Activated CD8-positive, alpha-beta memory T cell treated with anti-CD3 and anti-CD28 coated beads, Interleukin-2, amount 10 ng/mL, durations not matched to agents 7 days and 5 days (primary cell): Measurements from ENCODE around the gene IL17REL. TPM values are rescaled to one million over a fixed set of nuclear protein-coding genes. Genes with fewer than 3 reads are reported as not detected.
A peak's percentile ranks its signal among the peaks of the same experiment; 100 is the strongest.

ENCODE experiments used
- ATAC-seq: fragments of 150-1000 bp; cut with Tn5 transposase; one replicate; pipeline ENCODE4 v1.10.0; 2021; ENCODE audit warnings: moderate library complexity
- CTCF ChIA-PET: fragments of 350-600 bp; sonication (Branson Sonifier 250); formaldehyde crosslinking; loops from one replicate; lab custom pipeline; 2021; ENCODE audit warnings: antibody characterized with exemption; lab: Charles Lee
- DNase-seq: peaks from one replicate; pipeline ENCODE4 v3.0.0-alpha.2; 2020
- H3K27ac Mint-ChIP-seq: one replicate; pipeline ENCODE4 v1.8.0; 2021; ENCODE audit warnings: mild to moderate bottlenecking, mixed read lengths
- H3K27me3 Mint-ChIP-seq: one replicate; pipeline ENCODE4 v1.8.0; 2021; ENCODE audit warnings: mixed read lengths
- H3K36me3 Mint-ChIP-seq: one replicate; pipeline ENCODE4 v1.8.0; 2021; ENCODE audit warnings: mild to moderate bottlenecking, mixed read lengths
- H3K4me1 Mint-ChIP-seq: one replicate; pipeline ENCODE4 v1.8.0; 2021; ENCODE audit warnings: mixed read lengths
- H3K4me3 Mint-ChIP-seq: one replicate; pipeline ENCODE4 v1.8.0; 2021; ENCODE audit warnings: mild to moderate bottlenecking, moderate library complexity, mixed read lengths
- H3K9me3 Mint-ChIP-seq: one replicate; pipeline ENCODE4 v1.8.0; 2022; ENCODE audit warnings: low read depth, mixed read lengths
- total RNA-seq, 2 experiments: library from RNA; stranded (reverse); gene quantifications; one replicate each; pipeline ENCODE4 v1.2.3, GENCODE V29; 2021

Gene IL17REL
- total RNA-seq, 2 experiments from 2014 or later: 0.05 TPM; not detected in 1

DNA sequence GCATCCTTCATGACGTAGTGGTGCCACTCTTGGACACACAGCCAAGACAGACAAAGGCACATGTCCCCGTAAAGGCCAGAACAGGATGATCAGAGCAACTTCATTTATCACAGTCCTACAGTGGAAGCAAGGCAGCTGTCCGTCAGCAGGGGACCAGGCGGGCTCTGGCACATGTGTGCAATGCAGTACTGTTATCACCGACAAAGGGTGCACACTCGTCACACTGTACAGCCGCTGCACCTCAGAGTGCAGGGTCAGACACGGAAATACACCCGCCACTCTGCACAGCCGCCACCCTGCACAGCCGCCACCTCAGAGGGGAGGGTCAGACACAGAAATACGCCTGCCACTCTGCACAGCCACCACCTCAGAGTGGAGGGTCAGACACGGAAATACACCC is 13.4 kb upstream of the IL17REL start:
- no peak for DNase-seq
- H3K4me1 Mint-ChIP-seq: peaks cover 5% of the 10 kb centered on the region
- no peak overlapping the region for H3K27ac Mint-ChIP-seq
- no peaks in the 10 kb centered on the region for H3K36me3 Mint-ChIP-seq
- H3K27me3 Mint-ChIP-seq: peaks cover 14% of the 10 kb centered on the region
- ATAC-seq: no peak
- CTCF ChIA-PET: interaction anchor here (2.3 kb wide), 1 partner anchor 96 kb away, joined by 15 read pairs; no protein-coding TSS in a partner anchor
- H3K9me3 Mint-ChIP-seq: no peaks in the 10 kb centered on the region
- no peak overlapping the region for H3K4me3 Mint-ChIP-seq

DNA sequence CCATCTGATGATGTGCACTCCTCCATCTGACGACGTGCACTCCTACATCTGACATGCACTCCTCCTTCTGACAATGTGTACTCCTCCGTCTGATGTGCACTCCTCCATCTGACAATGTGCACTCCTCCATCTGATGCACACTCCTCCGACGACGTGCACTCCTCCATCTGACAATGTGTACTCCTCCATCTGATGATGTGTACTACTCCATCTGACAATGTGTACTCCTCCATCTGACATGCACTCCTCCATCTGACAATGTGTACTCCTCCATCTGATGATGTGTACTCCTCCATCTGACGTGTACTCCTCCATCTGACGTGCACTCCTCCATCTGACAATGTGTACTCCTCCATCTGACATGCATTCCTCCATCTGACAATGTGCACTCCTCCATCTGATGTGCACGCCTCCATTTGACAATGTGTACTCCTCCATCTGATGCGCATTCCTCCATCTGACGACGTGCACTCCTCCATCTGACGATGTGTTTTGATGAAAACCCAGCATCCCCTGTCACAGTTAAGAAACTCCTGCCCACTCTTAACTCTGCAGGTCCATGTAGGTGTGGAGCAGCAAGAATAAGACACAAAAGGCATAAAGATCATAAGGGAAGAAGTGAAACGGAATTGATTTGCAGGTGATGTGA is 9.7 kb upstream of the IL17REL start:
- Mint-ChIP-seq H3K27me3 (peaks cover 15% of the 10 kb centered on the region), H3K4me3 (no peak overlapping the region), H3K36me3 (peaks cover 2% of the 10 kb centered on the region), H3K4me1 (peaks cover 20% of the 10 kb centered on the region), H3K27ac (no peak overlapping the region), H3K9me3 (peaks cover 2% of the 10 kb centered on the region)
- CTCF ChIA-PET: no interaction called here
- no peak for DNase-seq
- ATAC-seq: no peak

DNA sequence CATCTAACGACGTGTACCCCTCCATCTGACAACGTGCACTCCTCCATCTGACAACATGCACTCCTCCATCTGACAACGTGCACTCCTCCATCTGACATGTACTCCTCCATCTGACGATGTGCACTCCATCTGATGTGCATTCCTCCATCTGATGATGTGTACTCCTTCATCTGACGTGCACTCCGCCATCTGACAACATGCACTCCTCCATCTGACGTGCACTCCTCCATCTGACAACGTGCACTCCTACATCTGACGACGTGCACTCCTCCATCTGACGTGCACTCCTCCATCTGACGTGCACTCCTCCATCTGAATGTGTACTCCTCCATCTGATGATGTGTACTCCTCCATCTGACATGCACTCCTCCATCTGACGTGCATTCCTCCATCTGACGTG is 8.0 kb upstream of the IL17REL start:
- no peak overlapping the region for H3K4me3 Mint-ChIP-seq
- H3K27ac Mint-ChIP-seq: no peak overlapping the region
- H3K27me3 Mint-ChIP-seq: peaks cover 15% of the 10 kb centered on the region
- peaks cover 35% of the 10 kb centered on the region for H3K4me1 Mint-ChIP-seq
- no peak for ATAC-seq
- peaks cover 2% of the 10 kb centered on the region for H3K9me3 Mint-ChIP-seq
- no peak for DNase-seq
- peaks cover 2% of the 10 kb centered on the region for H3K36me3 Mint-ChIP-seq
- CTCF ChIA-PET: no interaction called here

DNA sequence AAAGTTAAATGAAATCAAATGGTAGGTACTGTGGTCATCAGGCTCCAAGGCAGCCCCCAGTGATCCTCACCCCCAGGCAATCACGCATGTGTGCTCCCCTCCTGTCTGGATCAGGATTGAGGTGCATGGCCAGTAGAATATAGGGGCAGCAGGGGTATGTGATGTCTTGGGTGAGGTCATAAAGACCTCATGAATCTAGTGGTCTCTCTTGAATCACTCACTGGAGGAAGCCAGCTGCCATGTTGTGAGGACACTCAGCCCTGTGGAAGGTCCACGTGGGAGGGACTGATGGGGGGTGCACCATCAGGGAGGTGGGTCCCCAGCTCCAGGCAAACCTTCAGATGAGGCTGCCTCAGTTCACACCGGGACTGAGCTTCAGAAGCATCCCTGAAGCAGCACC is 6.8 kb upstream of the IL17REL start:
- H3K36me3 Mint-ChIP-seq: peaks cover 2% of the 10 kb centered on the region
- DNase-seq: no peak
- peak; percentile 9 for ATAC-seq
- H3K4me3 Mint-ChIP-seq: no peak overlapping the region
- H3K9me3 Mint-ChIP-seq: peaks cover 2% of the 10 kb centered on the region
- H3K27ac Mint-ChIP-seq: no peak overlapping the region
- CTCF ChIA-PET: no interaction called here
- peaks cover 8% of the 10 kb centered on the region for H3K27me3 Mint-ChIP-seq
- peaks cover 33% of the 10 kb centered on the region for H3K4me1 Mint-ChIP-seq

DNA sequence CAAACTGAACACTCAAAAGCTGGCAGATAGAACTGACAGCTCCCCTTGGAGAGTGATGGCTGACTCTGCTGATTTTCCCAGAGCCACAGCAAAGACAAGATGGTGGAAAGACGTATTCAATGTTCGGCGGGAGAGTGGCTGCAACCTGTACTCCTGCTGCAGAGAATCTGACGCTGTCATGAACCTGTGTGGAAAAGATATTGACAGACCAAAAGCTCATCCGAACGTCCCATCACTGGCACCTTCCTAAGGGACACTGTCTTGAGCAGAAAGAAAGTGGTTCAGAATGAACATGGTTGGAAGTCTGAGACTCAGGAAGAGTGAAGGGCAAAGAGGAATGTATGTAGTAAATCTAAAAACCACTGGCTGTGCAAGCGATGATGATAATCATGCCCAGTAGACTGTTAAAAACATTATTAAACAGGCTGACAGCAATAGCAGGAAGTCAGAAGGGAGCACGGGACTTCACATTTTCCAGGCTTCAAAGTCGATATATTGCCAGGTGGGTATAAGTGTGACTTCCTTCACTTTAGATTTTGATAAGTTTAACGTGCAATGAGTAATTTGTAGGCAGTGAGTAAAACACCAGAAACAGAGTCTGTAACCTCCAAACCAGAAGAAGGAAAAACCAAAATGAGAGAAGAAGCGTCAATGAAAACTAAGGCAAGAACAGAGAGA is 6.2 kb upstream of the IL17REL start:
- ATAC-seq (peak; percentile 34), DNase-seq (no peak)
- peak overlapping the region; percentile 10 for H3K4me3 Mint-ChIP-seq
- peaks cover 35% of the 10 kb centered on the region for H3K4me1 Mint-ChIP-seq
- CTCF ChIA-PET: interaction anchor here (1.0 to 2.7 kb wide), 3 partner anchors 11 to 25 kb away, joined by 3 to 14 read pairs (median 5); no protein-coding TSS in a partner anchor
- peaks cover 9% of the 10 kb centered on the region for H3K27me3 Mint-ChIP-seq
- peak overlapping the region; percentile 3 for H3K27ac Mint-ChIP-seq
- H3K9me3 Mint-ChIP-seq: peaks cover 2% of the 10 kb centered on the region
- peaks cover 2% of the 10 kb centered on the region for H3K36me3 Mint-ChIP-seq

DNA sequence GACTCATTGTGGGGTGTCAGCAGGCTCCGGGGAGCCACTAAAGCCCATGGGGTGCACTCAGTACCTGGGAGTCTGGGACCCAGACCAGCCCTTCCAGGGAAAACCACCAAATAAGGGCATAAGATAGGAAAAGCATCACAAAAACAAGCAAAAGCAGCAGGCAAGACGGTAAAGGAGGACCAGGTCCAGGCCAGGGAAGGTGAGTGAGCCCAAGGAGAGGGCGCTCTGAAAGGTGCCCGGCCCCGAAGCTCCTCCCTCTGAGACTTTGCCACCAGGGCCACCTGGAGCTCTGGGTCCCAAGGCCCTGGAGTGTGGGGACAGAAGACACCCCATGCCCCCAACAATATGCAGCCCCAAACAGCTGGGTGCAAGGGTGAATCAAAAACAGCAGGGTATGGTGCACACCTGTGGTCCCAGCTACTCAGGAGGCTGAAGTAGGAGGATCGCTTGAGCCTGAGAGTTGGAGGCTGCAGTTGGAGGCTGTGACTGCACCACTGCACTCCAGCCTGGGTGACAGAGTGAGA is 5.2 kb upstream of the IL17REL start:
- DNase-seq (peak; percentile 39), ATAC-seq (no peak)
- Mint-ChIP-seq H3K36me3 (peaks cover 2% of the 10 kb centered on the region), H3K4me3 (peak overlapping the region; percentile 44), H3K27ac (peak overlapping the region; percentile 47), H3K27me3 (peaks cover 9% of the 10 kb centered on the region), H3K9me3 (peaks cover 2% of the 10 kb centered on the region), H3K4me1 (peaks cover 35% of the 10 kb centered on the region)
- CTCF ChIA-PET: interaction anchor here (1.0 to 2.7 kb wide), 5 partner anchors 12 to 172 kb away, joined by 3 to 14 read pairs (median 4); no protein-coding TSS in a partner anchor

DNA sequence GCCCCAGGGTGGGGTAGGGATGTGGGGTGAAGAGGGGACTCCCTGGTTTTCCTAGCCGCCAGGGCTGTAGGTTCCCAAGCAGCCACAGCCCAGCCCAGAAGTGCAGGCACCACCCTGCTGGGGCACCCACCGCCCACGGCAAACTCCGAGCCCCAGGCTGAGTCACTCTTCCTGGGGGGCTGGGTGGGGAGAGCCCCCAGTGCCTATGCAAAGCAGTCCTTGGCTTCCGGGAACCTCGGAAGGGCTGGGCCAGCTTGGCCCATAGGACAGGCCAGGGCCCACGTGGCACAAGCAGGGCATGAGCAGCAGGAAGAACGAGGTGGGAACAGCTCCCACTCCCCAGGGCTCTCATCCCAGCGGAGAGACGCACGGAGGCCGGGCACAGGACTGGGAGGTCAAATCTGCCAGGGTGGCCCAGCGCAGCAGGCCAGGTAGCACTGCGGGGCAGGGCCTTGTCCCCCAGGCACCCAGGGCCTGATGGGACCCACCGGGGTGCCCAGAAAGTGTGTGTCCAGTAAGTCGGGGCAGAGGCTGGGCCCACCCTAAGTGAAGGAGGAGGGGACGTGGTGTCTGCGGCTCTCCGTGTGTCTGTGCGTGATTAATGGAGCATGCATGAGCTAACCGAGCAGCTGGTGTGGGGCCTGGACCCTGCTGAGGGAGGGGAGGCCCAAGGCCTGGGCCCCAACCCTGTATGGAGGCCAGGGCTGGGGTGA is 4.6 kb upstream of the IL17REL start:
- peaks cover 2% of the 10 kb centered on the region for H3K36me3 Mint-ChIP-seq
- H3K4me1 Mint-ChIP-seq: peaks cover 35% of the 10 kb centered on the region
- CTCF ChIA-PET: interaction anchor here (1.1 to 2.7 kb wide), 4 partner anchors 13 to 173 kb away, joined by 3 to 14 read pairs (median 4); no protein-coding TSS in a partner anchor
- DNase-seq: peak; percentile 73
- peak overlapping the region; percentile 44 for H3K4me3 Mint-ChIP-seq
- peak; percentile 57 for ATAC-seq
- H3K27me3 Mint-ChIP-seq: peaks cover 9% of the 10 kb centered on the region
- H3K27ac Mint-ChIP-seq: peak overlapping the region; percentile 35
- peaks cover 2% of the 10 kb centered on the region for H3K9me3 Mint-ChIP-seq

DNA sequence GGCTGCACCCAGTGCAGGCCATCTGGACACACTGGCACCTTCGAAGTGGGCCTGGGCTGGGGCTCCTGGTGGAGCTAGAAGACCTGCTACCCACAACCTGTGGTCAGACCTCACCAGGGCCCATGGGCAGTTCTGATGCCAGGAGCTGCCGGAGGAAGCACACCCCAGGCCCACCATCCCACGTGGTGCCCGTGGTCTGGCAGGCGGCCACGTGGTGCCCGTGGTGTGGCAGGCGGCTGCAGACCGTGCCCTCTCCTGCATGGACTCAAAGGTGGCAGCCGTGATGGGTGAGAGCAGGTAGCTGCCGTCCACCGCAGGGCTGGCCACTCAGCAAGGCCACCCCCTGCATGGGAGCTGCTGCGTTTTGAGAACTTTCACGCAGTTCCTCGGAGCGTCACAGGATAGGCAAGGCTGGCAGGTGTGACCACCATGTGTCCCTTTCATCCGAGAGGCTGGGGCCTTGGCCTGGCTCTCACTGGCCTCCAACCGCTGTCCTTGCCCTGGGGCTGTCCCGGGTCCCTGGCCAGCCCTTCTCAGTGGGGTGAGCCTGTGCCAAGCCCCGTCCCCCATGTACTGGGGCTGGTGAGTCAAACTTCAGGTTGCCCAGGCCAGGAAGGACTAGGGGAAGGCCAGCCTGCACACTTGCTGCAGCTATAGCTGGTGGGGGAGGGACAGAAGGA is 3.9 kb upstream of the IL17REL start:
- Mint-ChIP-seq H3K36me3 (peaks cover 2% of the 10 kb centered on the region), H3K27ac (no peak overlapping the region), H3K9me3 (peaks cover 2% of the 10 kb centered on the region), H3K4me3 (peak overlapping the region; percentile 44), H3K27me3 (peaks cover 11% of the 10 kb centered on the region), H3K4me1 (peaks cover 37% of the 10 kb centered on the region)
- ATAC-seq: no peak
- DNase-seq: no peak
- CTCF ChIA-PET: interaction anchor here (0.9 to 2.7 kb wide), 3 partner anchors 14 to 85 kb away, joined by 3 to 14 read pairs (median 4); no protein-coding TSS in a partner anchor

DNA sequence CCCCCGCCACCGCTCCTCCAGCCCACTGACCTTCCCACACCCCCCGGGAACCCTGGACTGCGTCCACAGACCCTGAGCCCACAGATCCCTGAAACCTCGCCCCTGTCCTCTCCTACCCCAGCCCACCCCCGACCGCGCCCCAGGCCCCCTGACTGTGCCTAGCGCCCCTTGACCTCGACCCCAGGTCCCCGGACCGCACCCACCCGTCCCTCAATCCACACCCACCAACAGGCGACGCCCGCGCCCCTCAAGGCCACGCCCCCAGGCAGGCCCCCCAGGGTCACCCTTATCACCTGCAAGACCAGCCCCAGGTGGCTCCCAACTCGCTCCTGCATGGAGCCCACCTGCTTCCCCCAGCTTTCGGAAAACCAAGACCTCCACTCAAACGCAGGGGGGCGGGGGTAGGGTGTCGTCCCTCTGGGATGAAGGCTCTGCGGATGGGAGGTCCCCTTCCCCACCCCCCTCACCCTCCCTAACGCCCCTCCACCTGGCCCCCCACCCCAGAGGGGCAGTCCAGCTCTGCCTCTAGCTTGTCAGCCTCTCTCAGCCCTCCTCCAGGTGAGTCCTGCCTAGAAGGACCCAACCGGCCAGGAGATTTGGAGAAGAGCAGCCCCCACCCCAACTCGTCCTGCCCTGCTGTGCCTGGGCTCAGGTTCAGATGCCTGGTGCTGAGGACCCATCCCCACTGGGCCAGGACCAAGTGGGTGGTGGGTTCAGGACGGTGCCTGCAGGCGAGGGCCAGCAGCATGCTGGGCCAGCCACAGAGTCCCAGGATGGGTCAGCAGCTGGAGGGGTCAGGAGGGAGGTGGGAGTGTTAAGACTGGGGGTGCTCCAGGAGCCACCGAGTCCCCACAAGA is 3.1 kb upstream of the IL17REL start:
- Mint-ChIP-seq H3K4me3 (no peak overlapping the region), H3K4me1 (peaks cover 37% of the 10 kb centered on the region), H3K27me3 (peaks cover 15% of the 10 kb centered on the region), H3K27ac (no peak overlapping the region), H3K36me3 (peaks cover 2% of the 10 kb centered on the region), H3K9me3 (peaks cover 2% of the 10 kb centered on the region)
- CTCF ChIA-PET: interaction anchor here (0.9 kb wide), 1 partner anchor 22 kb away, joined by 3 read pairs; no protein-coding TSS in a partner anchor
- DNase-seq: peak; percentile 39
- no peak for ATAC-seq

DNA sequence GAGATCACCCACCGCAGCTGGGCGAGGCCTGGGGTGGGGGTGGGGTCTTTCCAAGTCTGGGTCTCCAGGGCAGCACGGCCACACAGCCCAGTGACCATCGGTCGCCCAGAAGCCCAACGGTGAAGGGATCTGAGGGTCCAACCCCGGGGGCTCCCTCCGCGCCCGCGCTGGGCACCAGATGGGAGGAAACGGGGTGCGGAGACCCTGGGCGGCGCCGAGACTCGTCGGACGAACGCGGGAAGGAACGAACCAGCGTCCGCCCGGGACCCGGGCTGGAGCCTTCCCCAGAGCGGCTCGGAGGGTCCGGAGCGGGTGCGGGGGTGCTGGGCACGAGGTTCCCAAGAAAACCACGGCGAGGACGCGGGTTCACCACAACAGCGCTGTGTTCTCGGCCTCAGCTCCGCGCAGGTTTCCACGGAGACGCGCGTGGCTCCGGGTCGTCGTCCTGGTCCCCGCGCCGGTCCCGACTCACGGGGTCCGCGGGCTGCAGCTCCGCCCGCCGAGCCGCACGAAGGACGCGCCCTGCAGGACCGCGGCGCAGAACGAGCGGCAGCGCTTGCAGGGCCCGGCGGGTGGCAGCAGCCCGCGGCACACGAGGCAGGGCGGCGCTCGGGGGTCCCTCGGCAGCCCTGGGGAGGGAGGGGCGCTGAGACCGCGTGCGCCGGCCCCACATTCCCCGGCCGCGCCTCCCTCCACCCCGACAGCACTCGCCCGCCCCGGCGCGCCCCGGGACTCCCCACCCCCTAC is 2.3 kb upstream of the IL17REL start:
- Mint-ChIP-seq H3K9me3 (peaks cover 2% of the 10 kb centered on the region), H3K36me3 (peaks cover 2% of the 10 kb centered on the region), H3K4me3 (no peak overlapping the region), H3K27me3 (peaks cover 16% of the 10 kb centered on the region), H3K27ac (no peak overlapping the region), H3K4me1 (peaks cover 37% of the 10 kb centered on the region)
- CTCF ChIA-PET: no interaction called here
- ATAC-seq (no peak), DNase-seq (no peak)

DNA sequence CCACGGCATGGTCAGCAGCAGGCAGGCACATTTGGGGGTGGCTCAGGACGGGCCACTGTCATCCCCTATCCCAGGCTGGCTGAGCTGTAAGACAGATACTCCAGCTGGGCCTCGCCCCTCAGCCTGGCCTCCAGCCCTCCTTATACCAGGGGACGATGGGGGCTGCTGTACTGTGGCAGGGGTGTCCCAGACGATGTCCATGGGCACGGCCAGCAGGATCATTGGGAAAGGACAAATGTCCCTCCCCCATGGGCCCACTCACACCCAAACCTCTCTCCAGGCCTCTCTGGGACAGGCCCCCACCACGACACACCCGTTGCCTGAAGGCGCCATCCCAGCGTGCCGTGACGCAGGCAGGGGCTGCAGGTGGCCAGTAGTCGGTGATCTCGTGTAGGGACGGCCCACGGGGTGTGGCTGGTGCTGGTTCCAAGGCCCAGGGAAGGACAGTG is 1.5 kb upstream of the IL17REL start:
- H3K4me3 Mint-ChIP-seq: no peak overlapping the region
- H3K27me3 Mint-ChIP-seq: peaks cover 16% of the 10 kb centered on the region
- CTCF ChIA-PET: interaction anchor here (1.4 kb wide), 1 partner anchor 16 kb away, joined by 4 read pairs; no protein-coding TSS in a partner anchor
- H3K4me1 Mint-ChIP-seq: peaks cover 36% of the 10 kb centered on the region
- DNase-seq: no peak
- H3K36me3 Mint-ChIP-seq: peaks cover 1% of the 10 kb centered on the region
- no peak for ATAC-seq
- no peak overlapping the region for H3K27ac Mint-ChIP-seq
- H3K9me3 Mint-ChIP-seq: peaks cover 2% of the 10 kb centered on the region
